ENCODE results near the gene COL13A1. TPM values are rescaled to one million over a fixed set of nuclear protein-coding genes. Genes with fewer than 3 reads are reported as not detected.

COL13A1 gene
- total RNA-seq, result 1.7 TPM

- no peak for DNase-seq
These were observed at the start of gene COL13A1 for GRCh38 chr10:69801434-69802315. Gene COL13A1 (plus strand): TSS chr10:69801906. CDS start chr10:69802424, 518 bp downstream.

GRCh38 chr10:69752479-69752878 is 49.2 kb upstream of the COL13A1 start:
- DNase-seq, result no peak

- DNase-seq, result no peak
These were observed 45.4 kb upstream of the COL13A1 start for GRCh38 chr10:69756279-69756678.

- DNase-seq, result no peak
These were observed 44.5 kb upstream of the COL13A1 start for GRCh38 chr10:69757206-69757552.

- no peak for DNase-seq
These were observed 44.0 kb upstream of the COL13A1 start for GRCh38 chr10:69757553-69758309.

DNA sequence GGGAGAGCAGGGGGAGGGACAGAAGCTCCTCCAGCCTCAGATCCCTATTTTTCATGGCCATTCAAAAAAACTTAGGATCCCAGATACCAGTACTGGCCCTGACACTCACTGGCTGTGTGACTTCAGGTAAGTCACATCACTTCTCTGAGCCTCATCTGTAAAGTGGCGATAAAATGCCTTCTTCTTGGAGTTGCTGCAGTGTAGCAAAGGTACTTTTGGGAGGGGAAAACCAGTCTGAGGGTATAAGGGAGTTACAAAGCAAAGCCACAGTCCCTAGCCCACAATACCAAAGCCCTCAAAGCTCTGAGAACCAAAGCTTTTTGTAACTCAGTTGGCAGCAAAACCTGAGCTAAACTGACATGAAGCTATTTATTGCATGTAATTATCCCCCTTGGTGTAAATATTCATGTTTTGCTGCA is 43.4 kb upstream of the COL13A1 start:
- no peak for DNase-seq

DNA sequence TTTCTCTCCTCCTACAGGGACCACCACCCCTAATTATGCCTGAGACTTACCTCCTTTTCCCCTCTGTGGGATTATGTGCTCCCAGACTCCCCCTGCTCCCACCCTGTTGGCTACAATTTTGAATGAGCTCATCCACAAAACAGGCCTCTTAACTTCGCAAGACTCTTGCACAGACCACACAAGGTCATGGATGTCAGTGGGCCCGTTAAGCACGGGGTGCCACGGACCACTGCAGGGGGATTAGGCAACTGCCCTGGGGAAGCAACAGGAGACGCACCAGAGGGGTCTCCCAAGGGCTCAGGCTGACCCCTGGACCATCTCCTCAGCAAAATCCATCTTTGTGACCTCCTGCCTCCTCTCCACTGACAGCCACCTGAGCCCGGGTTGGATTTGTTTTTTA is 42.1 kb upstream of the COL13A1 start:
- DNase-seq, result no peak

DNA sequence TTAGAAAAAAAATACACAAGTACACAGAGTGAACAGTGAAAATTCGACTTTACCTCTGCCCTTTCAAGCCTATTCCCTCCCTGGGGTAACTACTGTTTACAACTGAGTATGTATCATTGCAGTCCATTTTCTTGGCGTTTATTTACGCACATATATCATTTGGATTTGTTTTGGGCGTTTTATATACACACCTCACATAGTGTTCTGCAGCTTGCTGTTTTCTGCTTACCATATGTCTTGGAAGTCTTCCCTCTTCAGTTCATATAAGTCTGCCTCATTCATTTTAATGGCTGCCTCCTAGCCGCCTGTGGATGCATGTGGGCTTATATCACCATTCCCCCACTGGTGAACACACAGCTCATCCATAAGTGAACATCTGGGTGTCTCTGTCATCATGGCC is 41.6 kb upstream of the COL13A1 start:
- DNase-seq, result no peak

- DNase-seq, result no peak
These were observed 40.4 kb upstream of the COL13A1 start for GRCh38 chr10:69761320-69761719.

GRCh38 chr10:69766161-69766910 is 35.4 kb upstream of the COL13A1 start:
- DNase-seq, result no peak

- no peak for DNase-seq
These were observed 33.9 kb upstream of the COL13A1 start for GRCh38 chr10:69767793-69768192.

- no peak for DNase-seq
These were observed 33.3 kb upstream of the COL13A1 start for GRCh38 chr10:69768386-69768785.

DNA sequence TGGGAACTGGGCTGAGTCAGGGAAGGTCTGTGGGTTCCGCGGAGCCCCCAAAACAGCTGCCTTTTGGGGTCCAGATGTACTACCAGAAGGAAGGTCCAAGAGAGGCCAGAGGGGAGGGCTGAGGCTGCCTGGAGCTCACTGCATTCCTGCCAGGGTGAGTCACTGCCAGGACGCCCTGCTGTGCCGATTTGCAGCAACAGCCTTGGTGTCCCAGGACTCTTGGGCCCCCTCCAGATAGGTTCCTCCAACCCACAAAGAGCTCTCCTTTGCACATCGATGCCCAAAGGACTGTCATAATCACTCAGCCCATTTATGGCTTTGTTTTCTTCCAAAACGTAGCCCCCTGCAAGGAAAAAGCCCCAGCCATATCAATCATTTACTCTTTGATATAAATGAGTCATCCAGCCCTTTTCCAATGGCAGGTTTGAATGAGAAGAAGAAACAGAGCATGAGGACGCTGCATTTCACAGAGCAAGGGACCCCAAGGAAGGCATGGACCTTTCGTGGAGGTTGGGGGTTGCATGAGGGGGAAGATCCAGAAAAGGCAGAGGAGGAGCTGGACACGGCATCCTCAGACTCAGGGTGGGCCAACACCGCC is 32.2 kb upstream of the COL13A1 start:
- DNase-seq, result no peak

- DNase-seq, result no peak
These were observed 28.6 kb upstream of the COL13A1 start for GRCh38 chr10:69772933-69773704.

DNA sequence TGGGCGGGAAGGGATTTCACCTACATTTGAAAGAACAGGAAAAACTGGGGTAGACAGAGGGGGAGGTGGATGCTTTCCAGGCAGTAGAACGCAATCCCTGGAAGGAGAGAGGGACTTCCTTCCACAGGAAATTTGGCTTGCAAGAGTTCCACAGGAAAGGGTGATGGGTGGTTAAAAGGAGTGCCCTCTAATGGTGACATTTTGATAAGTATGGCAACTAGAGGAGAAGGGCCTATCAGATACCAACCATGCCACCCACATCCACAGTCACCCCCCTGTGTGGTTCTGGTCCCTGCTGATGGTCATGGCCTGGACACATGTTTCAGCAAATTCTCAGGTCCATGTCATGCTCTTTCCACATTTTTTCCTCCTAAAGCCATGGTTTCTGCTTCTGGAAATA is 27.1 kb upstream of the COL13A1 start:
- no peak for DNase-seq

GRCh38 chr10:69780077-69780476 is 21.6 kb upstream of the COL13A1 start:
- no peak for DNase-seq

- DNase-seq, result no peak
These were observed 20.1 kb upstream of the COL13A1 start for GRCh38 chr10:69781576-69781975.

GRCh38 chr10:69783515-69783914 is 18.2 kb upstream of the COL13A1 start:
- no peak for DNase-seq

GRCh38 chr10:69786791-69787190 is 14.9 kb upstream of the COL13A1 start:
- DNase-seq, result no peak

- DNase-seq, result no peak
These were observed 14.0 kb upstream of the COL13A1 start for GRCh38 chr10:69787681-69788080.

DNA sequence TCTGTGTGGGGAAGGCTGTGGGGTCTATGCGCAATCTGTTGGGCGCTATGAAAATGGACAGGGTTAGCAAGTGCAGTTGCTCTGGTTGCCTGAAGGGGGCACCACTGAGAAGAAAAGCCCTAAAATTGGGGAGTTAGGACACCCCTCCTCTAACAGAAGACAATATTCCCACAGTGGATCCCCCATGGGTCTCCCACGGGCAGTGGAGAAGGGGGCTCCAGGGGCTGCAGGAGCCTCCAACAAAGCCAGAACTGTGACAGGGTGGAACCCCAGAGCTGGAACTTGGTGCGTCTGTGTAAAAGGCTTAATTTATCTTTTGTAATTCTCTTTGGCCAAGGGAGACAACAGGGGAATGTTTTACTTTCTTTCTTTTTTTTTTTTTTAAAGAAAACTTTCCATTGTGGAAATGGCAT is 12.5 kb upstream of the COL13A1 start:
- no peak for DNase-seq

DNA sequence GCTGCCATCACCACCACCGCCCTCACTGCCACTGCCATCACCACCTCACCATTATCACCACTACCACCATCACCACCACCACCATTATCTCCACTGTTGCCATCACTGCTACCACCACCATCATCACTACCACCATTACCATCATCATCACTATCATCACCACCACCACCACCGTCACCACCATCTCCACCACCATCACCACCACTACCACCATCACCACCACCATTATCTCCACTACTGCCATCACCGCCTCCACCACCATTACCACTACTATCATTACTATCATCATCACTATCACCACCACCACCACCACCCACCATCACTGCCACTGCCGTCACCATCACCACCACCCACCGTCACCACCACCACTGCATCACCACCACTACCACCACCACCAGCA is 9.9 kb upstream of the COL13A1 start:
- DNase-seq, result no peak
